Epithelial cell of esophagus (primary cell): ENCODE results near the gene HHIPL1.
"Not testable (repeated sequence)": the region's sequence is repeated elsewhere in the genome, so short reads cannot be mapped to it uniquely, and the experiment has no call there.

ENCODE experiments used
- DNase-seq: peaks from one replicate; pipeline ENCODE4 v3.0.0; 2010; ENCODE audit warnings: low read depth
- H3K4me3 ChIP-seq: 2 replicates; pipeline ENCODE4 v1.5.1; 2011; ENCODE audit warnings: mild to moderate bottlenecking, low read length, control low read depth
- CTCF ChIP-seq: IDR thresholded peaks from 2 replicates; pipeline ENCODE4 v1.5.1; 2011; ENCODE audit warnings: low read depth, mild to moderate bottlenecking, low read length, control low read depth, inconsistent platforms; ENCODE audit not compliant: insufficient read depth; ENCODE audit errors: missing control alignments

Gene HHIPL1

GRCh38 chr14:99634443-99634842 is 10.5 kb upstream of the HHIPL1 start:
- no peak for DNase-seq
- no peak for TF ChIP-seq CTCF
- no peak overlapping the region for H3K4me3 ChIP-seq

GRCh38 chr14:99635116-99635515 is 9.8 kb upstream of the HHIPL1 start:
- H3K4me3 ChIP-seq: no peak overlapping the region
- DNase-seq: no peak
- no peak for TF ChIP-seq CTCF

- no peak for DNase-seq
- no peak for TF ChIP-seq CTCF
- no peak overlapping the region for H3K4me3 ChIP-seq
Observed at GRCh38 chr14:99636487-99636886, 8.4 kb upstream of the HHIPL1 start.

- DNase-seq: no peak
- H3K4me3 ChIP-seq: no peak overlapping the region
- no peak for TF ChIP-seq CTCF
Observed at GRCh38 chr14:99637624-99638023, 7.3 kb upstream of the HHIPL1 start.

GRCh38 chr14:99642771-99643170 is 2.2 kb upstream of the HHIPL1 start:
- DNase-seq, H3K4me3 ChIP-seq: not testable (repeated sequence)

- no peak for DNase-seq
- H3K4me3 ChIP-seq: no peak overlapping the region
- TF ChIP-seq CTCF: no peak
Observed at GRCh38 chr14:99643343-99643742, 1.6 kb upstream of the HHIPL1 start.

- no peak for DNase-seq
- no peak for TF ChIP-seq CTCF
Observed at GRCh38 chr14:99644035-99644587, 818 bp upstream of the HHIPL1 start.

More at GRCh38 chr14:99644035-99644587, 818 bp upstream of the HHIPL1 start:
- H3K4me3 ChIP-seq: no peak overlapping the region
